ENCODE results near the gene MFAP5. TPM values are rescaled to one million over a fixed set of nuclear protein-coding genes. Genes with fewer than 3 reads are reported as not detected.
A peak's percentile ranks its signal among the peaks of the same experiment; 100 is the strongest.
"Not testable (repeated sequence)": the region's sequence is repeated elsewhere in the genome, so short reads cannot be mapped to it uniquely, and the experiment has no call there.

MFAP5 gene
- polyA plus RNA-seq, 1 donor (not counting 4 experiments of a cell fraction or from before 2014, with no cell fraction given) = 317 TPM

- H3K9ac ChIP-seq (ENCODE audit: control insufficient read depth, extremely low read depth, insufficient read depth, low read length) = no peak overlapping the region
- no peak for TF ChIP-seq EZH2 (IDR thresholded peaks at IDR 0.05; ENCODE audit: low read length)
- no peak for TF ChIP-seq CTCF (optimal IDR thresholded peaks at IDR 0.05 in 1 of 3, IDR thresholded peaks at IDR 0.05 in 1 of 3, conservative IDR thresholded peaks at IDR 0.05 in 1 of 3; ENCODE audit: extremely low read depth in 1 of 3, insufficient read depth in 2 of 3, low read length in 3 of 3)
- H3K9me3 ChIP-seq (ENCODE audit: control insufficient read depth, low read depth, low read length) = no peaks in the 10 kb centered on the region
- no peak for FAIRE-seq
- H3K4me3 ChIP-seq (ENCODE audit: control insufficient read depth in 2 of 3, extremely low read depth in 1 of 3, insufficient read depth in 2 of 3, low read depth in 1 of 3, low read length in 3 of 3) = no peak overlapping the region
- no peaks in the 10 kb centered on the region for H3K79me2 ChIP-seq (ENCODE audit: control insufficient read depth, insufficient read depth, low read length)
- peaks cover 13% of the 10 kb centered on the region for H3K4me1 ChIP-seq (ENCODE audit: control insufficient read depth, extremely low read depth, insufficient read depth, low read length)
- H4K20me1 ChIP-seq (ENCODE audit: control insufficient read depth, extremely low read depth, insufficient read depth, low read length) = no peaks in the 10 kb centered on the region
- no peak overlapping the region for H3K4me2 ChIP-seq (ENCODE audit: control insufficient read depth, extremely low read depth, insufficient read depth, low read depth, low read length)
- no peaks in the 10 kb centered on the region for H3K9me1 ChIP-seq (ENCODE audit: control insufficient read depth, extremely low read depth, insufficient read depth, low read length)
- H2AFZ ChIP-seq (ENCODE audit: control insufficient read depth, low read length) = peak overlapping the region; percentile 0
- no peaks in the 10 kb centered on the region for H3K27me3 ChIP-seq (ENCODE audit: control insufficient read depth, extremely low read depth, insufficient read depth, low read length)
- no peaks in the 10 kb centered on the region for H3K36me3 ChIP-seq (ENCODE audit: control insufficient read depth in 2 of 2, extremely low read depth in 1 of 2, insufficient read depth in 2 of 2, low read length in 2 of 2)
- DNase-seq (ENCODE audit: low read depth, low spot score) = no peak
- no peak overlapping the region for H3K27ac ChIP-seq (ENCODE audit: control insufficient read depth, insufficient read depth, low read length)
- dilution Hi-C loops (cut with MboI; ENCODE audit: extremely low pct_ligation_motif_present, low sequenced_read_pairs) = no loop called here
Observed at GRCh38 chr12:8628731-8629130, 33.9 kb downstream of the MFAP5 start.

GRCh38 chr12:8624750-8625149, 37.9 kb downstream of the MFAP5 start:
- H3K79me2 ChIP-seq (ENCODE audit: control insufficient read depth, insufficient read depth, low read length); H3K4me3 ChIP-seq (ENCODE audit: control insufficient read depth in 2 of 3, extremely low read depth in 1 of 3, insufficient read depth in 2 of 3, low read depth in 1 of 3, low read length in 3 of 3); H3K9ac ChIP-seq (ENCODE audit: control insufficient read depth, extremely low read depth, insufficient read depth, low read length); H2AFZ ChIP-seq (ENCODE audit: control insufficient read depth, low read length); H3K27ac ChIP-seq (ENCODE audit: control insufficient read depth, insufficient read depth, low read length); H3K9me3 ChIP-seq (ENCODE audit: control insufficient read depth, low read depth, low read length); H3K27me3 ChIP-seq (ENCODE audit: control insufficient read depth, extremely low read depth, insufficient read depth, low read length); dilution Hi-C loops (cut with MboI; ENCODE audit: extremely low pct_ligation_motif_present, low sequenced_read_pairs); H3K4me2 ChIP-seq (ENCODE audit: control insufficient read depth, extremely low read depth, insufficient read depth, low read depth, low read length); DNase-seq (ENCODE audit: low read depth, low spot score); H4K20me1 ChIP-seq (ENCODE audit: control insufficient read depth, extremely low read depth, insufficient read depth, low read length); FAIRE-seq; H3K36me3 ChIP-seq (ENCODE audit: control insufficient read depth in 2 of 2, extremely low read depth in 1 of 2, insufficient read depth in 2 of 2, low read length in 2 of 2); H3K9me1 ChIP-seq (ENCODE audit: control insufficient read depth, extremely low read depth, insufficient read depth, low read length): not testable (repeated sequence)
- peaks cover 13% of the 10 kb centered on the region for H3K4me1 ChIP-seq (ENCODE audit: control insufficient read depth, extremely low read depth, insufficient read depth, low read length)

GRCh38 chr12:8622646-8623045, 40.0 kb downstream of the MFAP5 start:
- H3K9me1 ChIP-seq (ENCODE audit: control insufficient read depth, extremely low read depth, insufficient read depth, low read length) = no peaks in the 10 kb centered on the region
- H3K4me1 ChIP-seq (ENCODE audit: control insufficient read depth, extremely low read depth, insufficient read depth, low read length) = peaks cover 5% of the 10 kb centered on the region
- DNase-seq (ENCODE audit: low read depth, low spot score) (no peak), FAIRE-seq (no peak)
- no peak overlapping the region for H3K9ac ChIP-seq (ENCODE audit: control insufficient read depth, extremely low read depth, insufficient read depth, low read length)
- no peaks in the 10 kb centered on the region for H3K9me3 ChIP-seq (ENCODE audit: control insufficient read depth, low read depth, low read length)
- H3K4me2 ChIP-seq (ENCODE audit: control insufficient read depth, extremely low read depth, insufficient read depth, low read depth, low read length) = no peak overlapping the region
- H4K20me1 ChIP-seq (ENCODE audit: control insufficient read depth, extremely low read depth, insufficient read depth, low read length) = no peaks in the 10 kb centered on the region
- H3K79me2 ChIP-seq (ENCODE audit: control insufficient read depth, insufficient read depth, low read length) = no peaks in the 10 kb centered on the region
- no peaks in the 10 kb centered on the region for H3K36me3 ChIP-seq (ENCODE audit: control insufficient read depth in 2 of 2, extremely low read depth in 1 of 2, insufficient read depth in 2 of 2, low read length in 2 of 2)
- TF ChIP-seq EZH2 (IDR thresholded peaks at IDR 0.05; ENCODE audit: low read length) (no peak), CTCF (optimal IDR thresholded peaks at IDR 0.05 in 1 of 3, IDR thresholded peaks at IDR 0.05 in 1 of 3, conservative IDR thresholded peaks at IDR 0.05 in 1 of 3; ENCODE audit: extremely low read depth in 1 of 3, insufficient read depth in 2 of 3, low read length in 3 of 3) (no peak)
- dilution Hi-C loops (cut with MboI; ENCODE audit: extremely low pct_ligation_motif_present, low sequenced_read_pairs) = no loop called here
- no peak overlapping the region for H2AFZ ChIP-seq (ENCODE audit: control insufficient read depth, low read length)
- H3K27ac ChIP-seq (ENCODE audit: control insufficient read depth, insufficient read depth, low read length) = no peak overlapping the region
- no peak overlapping the region for H3K4me3 ChIP-seq (ENCODE audit: control insufficient read depth in 2 of 3, extremely low read depth in 1 of 3, insufficient read depth in 2 of 3, low read depth in 1 of 3, low read length in 3 of 3)
- H3K27me3 ChIP-seq (ENCODE audit: control insufficient read depth, extremely low read depth, insufficient read depth, low read length) = no peaks in the 10 kb centered on the region

Measured in keratinocyte (primary cell).